SK-N-SH (cell line): Measurements from ENCODE around the gene ALDH1L1. TPM values are rescaled to one million over a fixed set of nuclear protein-coding genes. Genes with fewer than 3 reads are reported as not detected.

Experiments used
- CTCF ChIA-PET: fragments of 300-600, 350-600 bp; formaldehyde crosslinking; extraction: SDS; loops from one replicate; lab custom pipeline; 2021; lab: Yijun Ruan, JAX
- POLR2A ChIA-PET: fragments of 350-600 bp; sonication (Branson Sonifier 250); formaldehyde crosslinking; extraction: SDS; loops from one replicate; lab custom pipeline; 2020; ENCODE audit warnings: antibody characterized with exemption, inconsistent platforms; lab: Yijun Ruan, JAX
- DNase-seq: peaks from one replicate; pipeline ENCODE4 v3.0.0; 2012
- H2AFZ ChIP-seq: fragments of 200-600 bp; sonication (generic); 2 replicates; pipeline ENCODE4 v1.8.1; 2016; ENCODE audit warnings: antibody characterized with exemption, mild to moderate bottlenecking, low read depth
- H3F3A ChIP-seq: fragments of 200-600 bp; sonication (generic); replicated peaks from 2 replicates; pipeline ENCODE3; 2016; ENCODE audit warnings: antibody characterized with exemption, mild to moderate bottlenecking; ENCODE audit not compliant: insufficient read depth
- H3K27ac ChIP-seq, 2 experiments: fragments of 200-500 bp in 1 of 2; fragments of 200-600 bp in 1 of 2; sonication (Bioruptor generic) in 1 of 2; sonication (generic), shearing (Covaris generic) in 1 of 2; 2 replicates each; pipeline versions ENCODE4 v1.5.1 to v1.6.1; 2014 to 2016; ENCODE audit warnings: low read depth in 2 of 2, inconsistent platforms in 1 of 2, low read length in 1 of 2, mild to moderate bottlenecking in 1 of 2, mixed read lengths in 1 of 2
- H3K27me3 ChIP-seq: fragments of 200-600 bp; sonication (generic), shearing (Covaris generic); 2 replicates; pipeline ENCODE4 v1.6.1; 2016; ENCODE audit warnings: mixed run types; ENCODE audit not compliant: insufficient read depth
- H3K36me3 ChIP-seq, 2 experiments: fragments of 200-500 bp in 1 of 2; fragments of 200-600 bp in 1 of 2; sonication (Bioruptor generic) in 1 of 2; sonication (generic) in 1 of 2; replicated peaks in 1 of 2; 2 replicates each; pipeline versions ENCODE3 to v1.5.1; 2014 to 2016; ENCODE audit warnings: low read length in 1 of 2, mild to moderate bottlenecking in 1 of 2; ENCODE audit not compliant: insufficient read depth in 2 of 2, control insufficient read depth in 1 of 2
- H3K4me1 ChIP-seq, 2 experiments: fragments of 200-500 bp in 1 of 2; fragments of 200-600 bp in 1 of 2; sonication (Bioruptor generic) in 1 of 2; sonication (generic), shearing (Covaris generic) in 1 of 2; 2 replicates each; pipeline versions ENCODE4 v1.5.1 to v1.6.1; 2014 to 2016; ENCODE audit warnings: low read depth in 1 of 2, low read length in 1 of 2, mixed run types in 1 of 2; ENCODE audit not compliant: insufficient read depth in 2 of 2, control insufficient read depth in 1 of 2
- H3K4me2 ChIP-seq: fragments of 200-600 bp; sonication (generic), shearing (Covaris generic); 2 replicates; pipeline ENCODE4 v1.6.1; 2017; ENCODE audit warnings: mixed run types
- H3K4me3 ChIP-seq, 2 experiments: fragments of 200-500 bp in 1 of 2; fragments of 200-600 bp in 1 of 2; sonication (Bioruptor generic) in 1 of 2; sonication (generic), shearing (Covaris generic) in 1 of 2; 2 replicates each; pipeline versions ENCODE4 v1.5.1 to v1.8.1; 2014 to 2016; ENCODE audit warnings: low read depth in 2 of 2, inconsistent platforms in 1 of 2, low read length in 1 of 2, mild to moderate bottlenecking in 1 of 2, mixed read lengths in 1 of 2, moderate library complexity in 1 of 2
- H3K79me2 ChIP-seq: fragments of 200-600 bp; sonication (generic); 2 replicates; pipeline ENCODE4 v1.8.1; 2017; ENCODE audit warnings: mild to moderate bottlenecking; ENCODE audit not compliant: insufficient read depth
- H3K9ac ChIP-seq: fragments of 200-600 bp; sonication (generic); 2 replicates; pipeline ENCODE4 v1.6.1; 2017; ENCODE audit warnings: mixed run types
- H3K9me2 ChIP-seq: fragments of 200-600 bp; sonication (generic); 2 replicates; pipeline ENCODE4 v1.6.1; 2017; ENCODE audit warnings: mixed run types
- H3K9me3 ChIP-seq: fragments of 200-600 bp; sonication (generic); 2 replicates; pipeline ENCODE4 v1.6.1; 2017; ENCODE audit warnings: mixed run types, mild to moderate bottlenecking, moderate library complexity
- H4K20me1 ChIP-seq: fragments of 200-600 bp; sonication (generic); 2 replicates; pipeline ENCODE4 v1.6.1; 2017; ENCODE audit warnings: mild to moderate bottlenecking, mixed run types; ENCODE audit not compliant: insufficient read depth
- ELF1 ChIP-seq: IDR thresholded peaks from 2 replicates; pipeline ENCODE4 v1.4.0; 2012
- FOSL2 ChIP-seq: IDR thresholded peaks from 2 replicates; pipeline ENCODE4 v1.4.0; 2012; ENCODE audit warnings: low read depth, mild to moderate bottlenecking, moderate library complexity, borderline replicate concordance
- FOXJ3 ChIP-seq: sonication (generic); formaldehyde crosslinking; IDR thresholded peaks from 2 replicates; pipeline ENCODE4 v1.5.1; 2020; ENCODE audit warnings: mild to moderate bottlenecking, missing genetic modification reagents
- FOXM1 ChIP-seq: IDR thresholded peaks from 2 replicates; pipeline ENCODE4 v1.4.0; 2012; ENCODE audit warnings: low read depth, mild to moderate bottlenecking
- GABPA ChIP-seq: IDR thresholded peaks from 2 replicates; pipeline ENCODE4 v1.4.0; 2012; ENCODE audit warnings: low read depth, mild to moderate bottlenecking
- IRF3 ChIP-seq: fragments of 150-350 bp; IDR thresholded peaks from 2 replicates; pipeline ENCODE4 v1.6.1; 2016; ENCODE audit warnings: mild to moderate bottlenecking, low read depth, low read length
- MEF2A ChIP-seq: IDR thresholded peaks from 2 replicates; pipeline ENCODE4 v1.4.0; 2012; ENCODE audit warnings: low read depth, borderline replicate concordance
- MXI1 ChIP-seq: IDR thresholded peaks from 2 replicates; pipeline ENCODE4 v1.6.1; 2012; ENCODE audit warnings: mild to moderate bottlenecking, low read depth, low read length, improper control_type of control experiment
- NFIC ChIP-seq: IDR thresholded peaks from 2 replicates; pipeline ENCODE4 v1.4.0; 2012; ENCODE audit warnings: borderline replicate concordance
- NRF1 ChIP-seq: IDR thresholded peaks from 2 replicates; pipeline ENCODE4 v1.6.1; 2012; ENCODE audit warnings: low read depth, mild to moderate bottlenecking, low read length
- PBX3 ChIP-seq: IDR thresholded peaks from 2 replicates; pipeline ENCODE4; 2012
- POLR2AphosphoS5 ChIP-seq: IDR thresholded peaks from 2 replicates; pipeline ENCODE4 v1.6.1; 2012; ENCODE audit warnings: low read depth, low read length
- RCOR1 ChIP-seq: fragments of 150-350 bp; IDR thresholded peaks from 2 replicates; pipeline ENCODE4 v1.6.1; 2017; ENCODE audit warnings: antibody characterized with exemption, low read length
- TAF1 ChIP-seq: IDR thresholded peaks from 2 replicates; pipeline ENCODE4 v1.6.1; 2012; ENCODE audit warnings: low read depth, mild to moderate bottlenecking, low read length, moderate library complexity, borderline replicate concordance
- TCF12 ChIP-seq: IDR thresholded peaks from 2 replicates; pipeline ENCODE4 v1.4.0; 2012
- TEAD4 ChIP-seq: IDR thresholded peaks from 2 replicates; pipeline ENCODE4 v1.4.0; 2012; ENCODE audit warnings: mild to moderate bottlenecking, borderline replicate concordance; ENCODE audit not compliant: insufficient read depth
- USF2 ChIP-seq: fragments of 150-350 bp; IDR thresholded peaks from 2 replicates; pipeline ENCODE4 v1.6.1; 2017; ENCODE audit warnings: antibody characterized with exemption, low read length, low read depth, borderline replicate concordance
- ZBTB33 ChIP-seq: IDR thresholded peaks from 2 replicates; pipeline ENCODE4 v1.4.0; 2012; ENCODE audit warnings: low read depth, borderline replicate concordance
- WGBS: methylation state at CpG from one replicate; pipeline ENCODE4 v1.1.6; 2017; ENCODE audit warnings: low lambda C conversion rate; 5-methylcytosine and 5-hydroxymethylcytosine counted together
- polyA plus RNA-seq, 3 experiments: library from polyadenylated mRNA; depleted of rRNA; stranded (reverse); fragments of >200 nt; gene quantifications; 2 replicates each; pipeline ENCODE4 v1.2.3, GENCODE V29; 2012

The ALDH1L1 gene
- polyA plus RNA-seq, 1 of the 3 experiments (the other 2 are of a cell fraction): not detected

GRCh38 chr3:126131881-126132750 is 48.3 kb downstream of the ALDH1L1 start:
- H3K36me3 ChIP-seq: no peaks in the 10 kb centered on the region
- no peak for TF ChIP-seq POLR2AphosphoS5
- no peak for TF ChIP-seq GABPA
- no peak for TF ChIP-seq USF2
- TF ChIP-seq NRF1: no peak
- no peak for TF ChIP-seq TCF12
- H2AFZ ChIP-seq: no peak overlapping the region
- no peaks in the 10 kb centered on the region for H4K20me1 ChIP-seq
- H3F3A ChIP-seq: no peaks in the 10 kb centered on the region
- peaks cover 0 to 10% of the 10 kb centered on the region in 2 experiments; a peak in 1 of 4 replicates for H3K4me1 ChIP-seq
- 44% methylated on average over 14 of the region's 16 CpGs for WGBS
- no peaks in the 10 kb centered on the region for H3K9me2 ChIP-seq
- H3K4me3 ChIP-seq: no peak overlapping the region
- DNase-seq: peak; percentile 7
- ChIA-PET POLR2A (no interaction called here), CTCF (interaction anchor here (0.6 to 6.3 kb wide), 15 partner anchors 7 to 939 kb away, joined by 3 to 122 read pairs (median 15); no protein-coding TSS in a partner anchor)
- no peak overlapping the region for H3K9ac ChIP-seq
- no peak overlapping the region for H3K4me2 ChIP-seq
- H3K27me3 ChIP-seq: no peaks in the 10 kb centered on the region
- H3K9me3 ChIP-seq: no peaks in the 10 kb centered on the region
- no peak overlapping the region for H3K27ac ChIP-seq
- no peaks in the 10 kb centered on the region for H3K79me2 ChIP-seq

GRCh38 chr3:126130981-126131745 is 49.2 kb downstream of the ALDH1L1 start:
- Histone ChIP-seq H3K9ac (no peak overlapping the region), H3K79me2 (no peaks in the 10 kb centered on the region), H4K20me1 (no peaks in the 10 kb centered on the region), H3K36me3 (no peaks in the 10 kb centered on the region), H3K4me2 (no peak overlapping the region), H3K27me3 (no peaks in the 10 kb centered on the region), H3K9me3 (no peaks in the 10 kb centered on the region), H3K9me2 (no peaks in the 10 kb centered on the region)
- CTCF ChIA-PET: interaction anchor here (0.9 to 6.3 kb wide), 8 partner anchors 11 to 260 kb away, joined by 3 to 122 read pairs (median 48); no protein-coding TSS in a partner anchor
- peak; percentile 2 for DNase-seq
- no peak for TF ChIP-seq FOXJ3 (CRISPR knock-in tag)
- TF ChIP-seq NFIC: no peak
- no peak for TF ChIP-seq POLR2AphosphoS5
- no peak for TF ChIP-seq PBX3
- TF ChIP-seq TEAD4: no peak
- TF ChIP-seq GABPA: no peak
- TF ChIP-seq IRF3: no peak
- no peak for TF ChIP-seq RCOR1
- TF ChIP-seq FOXM1: no peak
- no peak for TF ChIP-seq ELF1
- TF ChIP-seq TAF1: no peak
- TF ChIP-seq ZBTB33: no peak
- no peak for TF ChIP-seq MEF2A
- TF ChIP-seq FOSL2: no peak
- no peak for TF ChIP-seq MXI1
- TF ChIP-seq, all 33 proteins: peak for 0
- H2AFZ ChIP-seq: no peak overlapping the region
- POLR2A ChIA-PET: no interaction called here
- H3K4me3 ChIP-seq: no peak overlapping the region
- H3K4me1 ChIP-seq: peaks cover 0 to 6% of the 10 kb centered on the region in 2 experiments; a peak in 1 of 4 replicates
- H3K27ac ChIP-seq: no peak overlapping the region
- no peaks in the 10 kb centered on the region for H3F3A ChIP-seq
- WGBS: 72% methylated on average over 11 of the region's 19 CpGs
